Esophagus squamous epithelium (tissue), 5 donors: ENCODE data around the gene RFX1. TPM values are rescaled to one million over a fixed set of nuclear protein-coding genes. Genes with fewer than 3 reads are reported as not detected.
A peak's percentile ranks its signal among the peaks of the same experiment; 100 is the strongest.

Experiments used
- DNase-seq: peaks from one replicate; lab custom pipeline; 2025; lab: John Stamatoyannopoulos, UW
- H3K27ac ChIP-seq, 4 donors: fragments of 200-600 bp; sonication (generic); one replicate each; pipeline ENCODE4 v1.5.1; 2016 to 2019; ENCODE audit warnings: mild to moderate bottlenecking in 1 of 4
- H3K27me3 ChIP-seq, 4 donors: fragments of 200-600 bp; sonication (generic); 1 replicate in 3 of 4; 2 replicates in 1 of 4; pipeline versions ENCODE4 v1.5.1 to v1.6.0; 2017 to 2021; ENCODE audit warnings: antibody characterized with exemption in 1 of 4
- H3K36me3 ChIP-seq, 3 donors: fragments of 200-600 bp; sonication (generic); one replicate each; pipeline ENCODE4 v1.5.1; 2016 to 2019
- H3K4me1 ChIP-seq, 3 donors: fragments of 200-600 bp; sonication (generic); one replicate each; pipeline ENCODE4 v1.5.1; 2017 to 2019
- H3K4me3 ChIP-seq, 4 donors: fragments of 200-600 bp; sonication (generic); 1 replicate in 3 of 4; 2 replicates in 1 of 4; pipeline ENCODE4 v1.5.1; 2016 to 2019; ENCODE audit warnings: mild to moderate bottlenecking in 2 of 4, moderate library complexity in 1 of 4
- H3K9me3 ChIP-seq, 3 donors: fragments of 200-600 bp; sonication (generic); one replicate each; pipeline ENCODE4 v1.5.1; 2016 to 2019
- CTCF ChIP-seq, 6 experiments: fragments of 450-650 bp in 4 of 6; fragments of 200-600 bp in 2 of 6; sonication (generic) in 2 of 6; IDR thresholded peaks; one replicate each; pipeline ENCODE4 v1.5.1; 2016 to 2019; ENCODE audit warnings: antibody characterized with exemption in 6 of 6, mild to moderate bottlenecking in 4 of 6, moderate library complexity in 4 of 6
- POLR2A ChIP-seq, 4 donors: fragments of 450-650 bp; IDR thresholded peaks; one replicate each; pipeline ENCODE4 v1.6.1; 2017; ENCODE audit warnings: antibody characterized with exemption in 4 of 4, mild to moderate bottlenecking in 4 of 4, moderate library complexity in 3 of 4
- WGBS, 2 donors: methylation state at CpG; one replicate each; pipeline ENCODE4 v1.1.5; 2018; 5-methylcytosine and 5-hydroxymethylcytosine counted together
- intact Hi-C: fragments of 100-400 bp; cut with DNase I; formaldehyde crosslinking; loops from one replicate; pipeline ENCODE4 v1.15.0; 2022
- total RNA-seq, 4 donors: library from RNA; depleted of rRNA; stranded (reverse); fragments of >200 nt; gene quantifications; one replicate each; pipeline ENCODE4 v1.1.0, GENCODE V29; 2016
- donor health status: DM: yes; HTN: yes; CAD: no.

RFX1 gene
- total RNA-seq: 1 to 10 TPM; 1.8 to 7.5 (median 3.9) TPM

DNA sequence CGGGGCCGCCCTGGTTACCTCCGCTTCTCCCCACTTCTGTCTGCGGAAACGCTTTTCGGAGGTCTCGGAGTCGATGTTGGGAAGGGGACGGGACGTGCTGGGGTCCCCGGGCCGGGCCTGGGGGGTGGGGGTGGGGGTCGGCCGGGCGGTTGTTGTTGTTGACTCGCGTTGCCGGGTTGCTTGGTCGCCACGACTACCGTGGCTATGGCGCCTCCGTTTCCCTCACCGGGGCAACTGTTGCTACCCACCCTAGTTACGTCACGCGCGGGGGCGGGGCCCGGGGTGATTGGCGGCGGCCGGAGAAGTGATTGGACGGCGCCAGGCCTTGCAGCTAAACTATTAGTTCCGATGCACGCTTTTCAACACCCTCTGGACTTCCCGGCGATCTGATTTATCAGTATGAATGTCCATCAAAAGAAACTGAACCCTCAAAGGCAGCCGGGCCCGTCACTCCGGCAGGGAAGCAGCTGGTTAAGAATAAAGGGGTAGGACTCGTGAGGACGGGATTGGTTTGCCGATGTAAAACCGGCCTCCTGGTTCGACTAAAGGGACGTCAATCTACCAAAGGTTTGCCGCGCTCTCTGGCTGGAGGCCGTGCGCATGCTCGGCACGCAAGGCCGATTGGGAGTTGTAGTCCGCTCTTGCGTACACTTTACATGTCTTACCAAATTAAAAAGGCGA, at the start of gene RFX1:
Gene RFX1 (minus strand): TSS at position 236 of the 681 bp plus-strand sequence. CDS start 12,477 bp downstream, outside the sequence.
- intact Hi-C loops: loop anchor here (10.0 kb wide), 1 partner anchor 841 kb away; no protein-coding TSS in a partner anchor
- peak within 1 kb of the TSS; percentile 94 to 100 (median 98) for H3K27ac ChIP-seq
- DNase-seq: peak; percentile 98
- H3K27me3 ChIP-seq: no peaks in the 10 kb centered on the region
- H3K36me3 ChIP-seq: no peaks in the 10 kb centered on the region
- TF ChIP-seq POLR2A (IDR thresholded peaks at IDR 0.05) (no peak), CTCF (IDR thresholded peaks at IDR 0.05) (no peak)
- H3K4me1 ChIP-seq: peaks cover 23 to 66% (median 30%) of the 10 kb centered on the region in 3 donors
- H3K9me3 ChIP-seq: no peaks in the 10 kb centered on the region
- peak within 1 kb of the TSS; percentile 62 to 98 (median 88) for H3K4me3 ChIP-seq
- WGBS, 2 donors: 0% methylated on average over 4 of the region's 58 CpGs; no CpG with 5 or more reads in 1 of the 2 donors

GRCh38 chr19:14055396-14055795, 49.3 kb upstream of the RFX1 start:
- DNase-seq: no peak
- intact Hi-C loops: no loop called here
- Histone ChIP-seq H3K27me3 (peaks cover 0 to 42% (median 6%) of the 10 kb centered on the region in 4 donors), H3K4me1 (peaks cover 6 to 24% (median 8%) of the 10 kb centered on the region in 3 donors), H3K9me3 (no peaks in the 10 kb centered on the region), H3K4me3 (no peak overlapping the region), H3K27ac (no peak overlapping the region), H3K36me3 (peaks cover 0 to 18% (median 0%) of the 10 kb centered on the region in 3 donors)
- no peak for TF ChIP-seq CTCF (IDR thresholded peaks at IDR 0.05)
- TF ChIP-seq POLR2A (IDR thresholded peaks at IDR 0.05): no peak
- WGBS, 2 donors: 81 to 92% methylated on average over 3 of the region's 3 CpGs

- intact Hi-C loops: no loop called here
- TF ChIP-seq CTCF (IDR thresholded peaks at IDR 0.05) (no peak), POLR2A (IDR thresholded peaks at IDR 0.05) (no peak)
- Histone ChIP-seq H3K9me3 (no peaks in the 10 kb centered on the region), H3K4me1 (peaks cover 6 to 24% (median 8%) of the 10 kb centered on the region in 3 donors), H3K27ac (no peak overlapping the region), H3K4me3 (no peak overlapping the region), H3K36me3 (peaks cover 0 to 20% (median 0%) of the 10 kb centered on the region in 3 donors), H3K27me3 (peaks cover 0 to 35% (median 6%) of the 10 kb centered on the region in 4 donors)
- DNase-seq: no peak
- WGBS, 2 donors: 69% methylated on average over 9 of the region's 11 CpGs; no CpG with 5 or more reads in 1 of the 2 donors
These were observed 48.6 kb upstream of the RFX1 start for GRCh38 chr19:14054721-14055120.

GRCh38 chr19:14054099-14054498, 48.0 kb upstream of the RFX1 start:
- Histone ChIP-seq H3K27ac (no peak overlapping the region), H3K36me3 (peaks cover 0 to 20% (median 0%) of the 10 kb centered on the region in 3 donors), H3K9me3 (no peaks in the 10 kb centered on the region), H3K27me3 (peaks cover 0 to 29% (median 4%) of the 10 kb centered on the region in 4 donors), H3K4me1 (peaks cover 6 to 22% (median 8%) of the 10 kb centered on the region in 3 donors), H3K4me3 (no peak overlapping the region)
- WGBS, 2 donors: 81 to 87% methylated on average over 6 of the region's 6 CpGs
- intact Hi-C loops: no loop called here
- no peak for DNase-seq
- TF ChIP-seq POLR2A (IDR thresholded peaks at IDR 0.05) (no peak), CTCF (IDR thresholded peaks at IDR 0.05) (no peak)

DNA sequence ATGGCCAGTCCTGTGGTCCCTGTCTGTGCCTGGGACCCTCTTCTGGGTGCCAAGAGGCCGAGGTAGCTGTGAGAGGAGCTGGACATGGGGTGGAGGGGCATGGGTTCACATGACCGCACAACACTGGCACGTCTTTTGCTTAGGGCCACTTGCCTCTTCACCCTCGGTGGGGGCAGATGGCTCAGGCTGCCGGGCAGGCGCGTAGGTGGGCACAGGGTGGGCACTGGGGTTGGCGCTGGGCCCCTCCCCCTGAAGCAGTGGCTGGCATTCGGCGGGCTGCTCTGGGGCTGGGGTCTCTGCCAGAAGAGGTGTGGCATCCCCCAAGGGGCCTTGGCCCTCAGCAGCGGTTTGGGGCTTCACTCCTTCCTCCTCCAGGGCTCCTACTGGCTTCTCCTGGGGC, 47.4 kb upstream of the RFX1 start:
- Histone ChIP-seq H3K36me3 (peaks cover 0 to 20% (median 0%) of the 10 kb centered on the region in 3 donors), H3K4me1 (peaks cover 5 to 17% (median 6%) of the 10 kb centered on the region in 3 donors), H3K9me3 (no peaks in the 10 kb centered on the region), H3K27me3 (peaks cover 0 to 23% (median 2%) of the 10 kb centered on the region in 4 donors), H3K27ac (no peak overlapping the region), H3K4me3 (no peak overlapping the region)
- no peak for DNase-seq
- TF ChIP-seq POLR2A (IDR thresholded peaks at IDR 0.05) (no peak), CTCF (IDR thresholded peaks at IDR 0.05) (no peak)
- 91 to 93% methylated on average over 6 to 9 of the region's 11 CpGs for WGBS, 2 donors
- intact Hi-C loops: no loop called here
